ENCODE results near the gene CBX5. TPM values are rescaled to one million over a fixed set of nuclear protein-coding genes. Genes with fewer than 3 reads are reported as not detected.
"Not testable (repeated sequence)": the region's sequence is repeated elsewhere in the genome, so short reads cannot be mapped to it uniquely, and the experiment has no call there.

Gene CBX5
- total RNA-seq, 2 donors from 2014 or later: 27.0 to 34.3 TPM

- no peak for TF ChIP-seq POLR2A (IDR thresholded peaks at IDR 0.05)
- no peak for TF ChIP-seq CTCF (IDR thresholded peaks at IDR 0.05)
- Histone ChIP-seq H3K9me3 (no peaks in the 10 kb centered on the region), H3K36me3 (replicated peaks in 1 of 2; ENCODE audit: insufficient read depth in 1 of 2, low read depth in 2 of 2) (peaks cover 13 to 31% of the 10 kb centered on the region in 2 donors), H3K4me3 (no peak overlapping the region), H3K27ac (peak overlapping the region in 1 of 4 donors; percentile 1), H3K27me3 (no peaks in the 10 kb centered on the region), H3K4me1 (peaks cover 49% of the 10 kb centered on the region)
- DNase-seq (no peak), ATAC-seq (no peak)
- intact Hi-C loops (cut with DNase I): no loop called here
- WGBS, 2 donors: 35 to 47% methylated on average over 12 of the region's 12 CpGs
These were observed 6.4 kb upstream of the CBX5 start for GRCh38 chr12:54286042-54287030.

GRCh38 chr12:54285150-54286041, 5.5 kb upstream of the CBX5 start:
- intact Hi-C loops (cut with DNase I): no loop called here
- 33 to 37% methylated on average over 5 of the region's 5 CpGs for WGBS, 2 donors
- H3K36me3 ChIP-seq (replicated peaks in 1 of 2; ENCODE audit: insufficient read depth in 1 of 2, low read depth in 2 of 2): peaks cover 13 to 31% of the 10 kb centered on the region in 2 donors
- no peak for TF ChIP-seq POLR2A (IDR thresholded peaks at IDR 0.05)
- peak in 1 of 7 experiments; percentile 30 for TF ChIP-seq CTCF (IDR thresholded peaks at IDR 0.05)
- peaks cover 49% of the 10 kb centered on the region for H3K4me1 ChIP-seq
- H3K27me3 ChIP-seq: no peaks in the 10 kb centered on the region
- H3K9me3 ChIP-seq: no peaks in the 10 kb centered on the region
- ATAC-seq (no peak), DNase-seq (no peak)
- no peak overlapping the region for H3K4me3 ChIP-seq
- no peak overlapping the region for H3K27ac ChIP-seq

GRCh38 chr12:54284070-54284780, 4.3 kb upstream of the CBX5 start:
- H3K4me3 ChIP-seq; intact Hi-C loops (cut with DNase I); H3K9me3 ChIP-seq; ATAC-seq; DNase-seq; H3K27me3 ChIP-seq: not testable (repeated sequence)
- 11 to 13% methylated on average over 2 of the region's 2 CpGs for WGBS, 2 donors
- Histone ChIP-seq H3K27ac (peak overlapping the region in 1 of 4 donors; percentile 30), H3K36me3 (replicated peaks in 1 of 2; ENCODE audit: insufficient read depth in 1 of 2, low read depth in 2 of 2) (peaks cover 13 to 31% of the 10 kb centered on the region in 2 donors), H3K4me1 (peaks cover 49% of the 10 kb centered on the region)

GRCh38 chr12:54282949-54283593, 3.1 kb upstream of the CBX5 start:
- no peaks in the 10 kb centered on the region for H3K9me3 ChIP-seq
- intact Hi-C loops (cut with DNase I): no loop called here

GRCh38 chr12:54281694-54282093, 1.8 kb upstream of the CBX5 start:
- peak overlapping the region in 3 of 4 donors; percentile 84 to 99 (median 95) for H3K27ac ChIP-seq
- ATAC-seq; intact Hi-C loops (cut with DNase I); DNase-seq; H3K9me3 ChIP-seq; H3K27me3 ChIP-seq: not testable (repeated sequence)
- 3 to 5% methylated on average over 4 of the region's 4 CpGs for WGBS, 2 donors
- H3K4me1 ChIP-seq: peaks cover 58% of the 10 kb centered on the region
- peaks cover 8 to 22% of the 10 kb centered on the region in 2 donors for H3K36me3 ChIP-seq (replicated peaks in 1 of 2; ENCODE audit: insufficient read depth in 1 of 2, low read depth in 2 of 2)
- peak overlapping the region; percentile 52 to 62 for H3K4me3 ChIP-seq

More at GRCh38 chr12:54282949-54283593, 3.1 kb upstream of the CBX5 start:
- Histone ChIP-seq H3K36me3 (replicated peaks in 1 of 2; ENCODE audit: insufficient read depth in 1 of 2, low read depth in 2 of 2) (peaks cover 13 to 31% of the 10 kb centered on the region in 2 donors), H3K4me3 (peak overlapping the region in 1 of 2 donors; percentile 62), H3K27ac (peak overlapping the region in 2 of 4 donors; percentile 2 to 14), H3K4me1 (peaks cover 56% of the 10 kb centered on the region), H3K27me3 (no peaks in the 10 kb centered on the region)
- ATAC-seq (no peak), DNase-seq (peak in 1 of 4 donors; percentile 25)
- WGBS, 2 donors: 12 to 17% methylated on average over 11 of the region's 11 CpGs
- no peak for TF ChIP-seq CTCF (IDR thresholded peaks at IDR 0.05)
- TF ChIP-seq POLR2A (IDR thresholded peaks at IDR 0.05): peak in 1 of 3 donors; percentile 10

GRCh38 chr12:54281261-54281638, 1.3 kb upstream of the CBX5 start:
- peak overlapping the region; percentile 52 to 62 for H3K4me3 ChIP-seq
- H3K27me3 ChIP-seq; ATAC-seq; DNase-seq; H3K9me3 ChIP-seq; intact Hi-C loops (cut with DNase I): not testable (repeated sequence)
- WGBS, 2 donors: 0 to 2% methylated on average over 10 of the region's 10 CpGs
- peaks cover 54% of the 10 kb centered on the region for H3K4me1 ChIP-seq
- peaks cover 8 to 18% of the 10 kb centered on the region in 2 donors for H3K36me3 ChIP-seq (replicated peaks in 1 of 2; ENCODE audit: insufficient read depth in 1 of 2, low read depth in 2 of 2)
- peak overlapping the region; percentile 84 to 99 (median 96) for H3K27ac ChIP-seq

All from body of pancreas (tissue), 4 donors.